HG02981 (cell line): Measurements from ENCODE around the gene KIF19.
"Not testable (repeated sequence)": the region's sequence is repeated elsewhere in the genome, so short reads cannot be mapped to it uniquely, and the experiment has no call there.

Experiments
- ATAC-seq: cut with Tn5 transposase; IDR thresholded peaks from one replicate; pipeline ENCODE4 v1.9.1; 2021; ENCODE audit warnings: mild to moderate bottlenecking, moderate library complexity; ENCODE audit not compliant: unreplicated experiment

KIF19 gene

GRCh38 chr17:74386386-74386785 lies 60.4 kb downstream of the KIF19 start:
- no peak for ATAC-seq

GRCh38 chr17:74387365-74388218 lies 61.6 kb downstream of the KIF19 start:
- ATAC-seq = no peak

- ATAC-seq = no peak
Observed at GRCh38 chr17:74389084-74389753, 63.2 kb downstream of the KIF19 start.

GRCh38 chr17:74389937-74390679 lies 64.1 kb downstream of the KIF19 start:
- no peak for ATAC-seq

GRCh38 chr17:74390680-74391653 lies 64.9 kb downstream of the KIF19 start:
- ATAC-seq = no peak

- ATAC-seq = no peak
Observed at GRCh38 chr17:74391771-74392170, 65.7 kb downstream of the KIF19 start.

- no peak for ATAC-seq
Observed at GRCh38 chr17:74392848-74393247, 66.8 kb downstream of the KIF19 start.

GRCh38 chr17:74393346-74393942 lies 67.4 kb downstream of the KIF19 start:
- no peak for ATAC-seq

GRCh38 chr17:74394275-74394950 lies 68.4 kb downstream of the KIF19 start:
- ATAC-seq = no peak

- no peak for ATAC-seq
Observed at GRCh38 chr17:74394977-74395376, 69.0 kb downstream of the KIF19 start.

GRCh38 chr17:74396567-74396966 lies 70.5 kb downstream of the KIF19 start:
- ATAC-seq = no peak

GRCh38 chr17:74402048-74402447 lies 76.0 kb downstream of the KIF19 start:
- ATAC-seq = no peak

- no peak for ATAC-seq
Observed at GRCh38 chr17:74403512-74404137, 77.6 kb downstream of the KIF19 start.

GRCh38 chr17:74404218-74404617 lies 78.2 kb downstream of the KIF19 start:
- ATAC-seq = no peak

- no peak for ATAC-seq
Observed at GRCh38 chr17:74404789-74405188, 78.8 kb downstream of the KIF19 start.

GRCh38 chr17:74405311-74405710 lies 79.3 kb downstream of the KIF19 start:
- not testable (repeated sequence) for ATAC-seq
